A549 (cell line): ENCODE data around the gene IQCF2.

ENCODE experiments used
- CBX2 ChIP-seq: fragments of 200-600 bp; sonication (generic); IDR thresholded peaks from 2 replicates; pipeline ENCODE4 v1.6.1; 2016; ENCODE audit warnings: low read depth, mild to moderate bottlenecking, borderline replicate concordance
- CTCF ChIP-seq: fragments of >200 bp; sonication (Bioruptor Twin); formaldehyde crosslinking; IDR thresholded peaks from 3 replicates; pipeline ENCODE4 v1.5.1; 2016
- EP300 ChIP-seq, 2 experiments: fragments of >200 bp; sonication (Bioruptor Twin); formaldehyde crosslinking; IDR thresholded peaks; 2 replicates in 1 of 2; 3 replicates in 1 of 2; pipeline ENCODE4 v1.6.1; 2016 to 2017
- FOSL2 ChIP-seq, 2 experiments: fragments of 450-650 bp in 1 of 2; fragments of >200 bp in 1 of 2; sonication (Bioruptor Twin) in 1 of 2; formaldehyde crosslinking; IDR thresholded peaks; 2 replicates each; pipeline versions ENCODE4 v1.5.0 to v1.6.1; 2016 to 2020; ENCODE audit warnings: mild to moderate bottlenecking in 1 of 2, moderate library complexity in 1 of 2
- JUN ChIP-seq, 2 experiments: fragments of >200 bp; sonication (Bioruptor Twin); formaldehyde crosslinking; IDR thresholded peaks; 2 replicates in 1 of 2; 3 replicates in 1 of 2; pipeline ENCODE4 v1.6.1; 2016 to 2017
- MAX ChIP-seq: IDR thresholded peaks from 2 replicates; pipeline ENCODE4 v1.6.1; 2012
- POLR2A ChIP-seq: IDR thresholded peaks from 2 replicates; pipeline ENCODE4 v1.6.1; 2012; ENCODE audit warnings: mild to moderate bottlenecking, low read length
- RAD21 ChIP-seq, 2 experiments: fragments of >200 bp in 1 of 2; sonication (Bioruptor Twin) in 1 of 2; formaldehyde crosslinking in 1 of 2; IDR thresholded peaks in 1 of 2; conservative IDR thresholded peaks in 1 of 2; 2 replicates in 1 of 2; 3 replicates in 1 of 2; pipeline ENCODE4 v1.6.1; 2012 to 2018; ENCODE audit warnings: inconsistent platforms in 1 of 2
- RCOR1 ChIP-seq: fragments of 150-350 bp; IDR thresholded peaks from 2 replicates; pipeline ENCODE4 v1.6.1; 2014; ENCODE audit warnings: antibody characterized with exemption, low read length, low read depth
- USF2 ChIP-seq: fragments of 450-650 bp; IDR thresholded peaks from 2 replicates; pipeline ENCODE4 v1.6.1; 2014; ENCODE audit warnings: antibody characterized with exemption

GRCh38 chr3:51816723-51817122, 44.7 kb upstream of the IQCF2 start:
- TF ChIP-seq CTCF (no peak), CBX2 (no peak), POLR2A (no peak), EP300 (IDR thresholded peaks at IDR 0.05) (no peak), RAD21 (conservative IDR thresholded peaks at IDR 0.05 in 1 of 2, IDR thresholded peaks at IDR 0.05 in 1 of 2) (no peak), FOSL2 (IDR thresholded peaks at IDR 0.05) (no peak), FOSL2 (CRISPR knock-in tag; IDR thresholded peaks at IDR 0.05) (no peak), RCOR1 (no peak), USF2 (no peak), JUN (IDR thresholded peaks at IDR 0.05) (no peak), MAX (no peak)
